ENCODE data around the gene CUL5.

The CUL5 gene

DNA sequence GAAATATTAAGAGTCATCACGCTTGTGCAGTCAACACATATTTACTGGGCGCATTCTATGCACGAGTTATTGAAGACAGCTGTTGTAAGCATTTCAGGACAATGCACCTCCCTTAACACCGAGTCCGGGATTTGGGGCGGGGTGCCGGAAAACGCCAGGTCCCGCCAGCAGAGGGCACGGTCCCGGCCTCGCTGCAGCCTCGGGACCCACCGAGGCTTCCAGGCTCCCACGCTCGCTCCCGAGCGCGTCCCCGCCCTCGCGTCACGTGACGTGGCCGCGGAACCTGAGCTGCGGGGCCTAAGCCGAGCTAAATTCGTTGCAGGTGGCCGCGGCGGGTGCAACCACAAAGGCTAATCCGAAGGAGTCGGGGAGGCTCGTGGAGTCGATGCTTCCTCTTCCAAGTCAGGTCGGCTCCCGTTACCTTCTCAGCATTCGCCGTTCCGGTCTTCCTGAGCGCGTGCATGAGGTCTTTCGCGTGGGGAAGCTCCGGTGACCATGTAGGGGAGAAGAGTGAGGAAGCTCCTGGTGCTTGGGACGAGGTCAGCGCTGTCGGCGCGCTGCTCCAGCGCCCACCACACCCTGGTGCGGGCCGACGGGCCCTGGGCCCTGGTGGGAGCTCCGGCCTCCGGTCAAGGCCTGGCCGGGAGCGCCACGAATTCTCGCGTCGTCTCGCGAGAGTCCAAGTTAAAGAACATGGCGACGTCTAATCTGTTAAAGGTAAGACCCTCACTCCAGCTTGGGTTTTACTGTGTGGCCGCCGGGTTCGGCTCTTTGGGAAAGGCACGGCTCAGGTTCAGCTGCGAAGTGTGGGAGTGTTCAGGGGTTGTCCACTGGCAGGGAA lies at the start of gene CUL5:
Gene CUL5, plus strand, starts transcription at position 243 of the 841 bp plus-strand sequence. Its CDS starts 451 bp downstream, at position 694.
- DNase-seq: peak; percentile 69

DNA sequence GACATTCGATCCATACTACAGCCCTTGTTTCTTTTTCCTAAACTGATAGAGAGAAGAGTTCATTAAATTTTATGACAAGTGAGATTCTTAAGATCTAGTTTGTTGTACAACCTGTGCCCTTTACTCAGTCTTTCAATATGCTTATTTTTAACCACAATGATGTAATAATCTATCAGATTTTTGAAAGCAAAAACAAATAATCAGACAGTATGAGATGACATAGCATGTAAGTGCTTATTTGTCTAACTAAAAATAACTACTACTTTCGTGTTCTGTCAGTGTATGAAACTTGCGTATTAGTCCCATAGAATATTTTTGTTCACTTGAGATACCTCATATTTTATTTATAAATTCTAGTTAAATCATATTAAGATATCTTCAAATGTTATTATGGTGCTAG lies 47.2 kb upstream of the CUL5 start:
- no peak for DNase-seq

DNA sequence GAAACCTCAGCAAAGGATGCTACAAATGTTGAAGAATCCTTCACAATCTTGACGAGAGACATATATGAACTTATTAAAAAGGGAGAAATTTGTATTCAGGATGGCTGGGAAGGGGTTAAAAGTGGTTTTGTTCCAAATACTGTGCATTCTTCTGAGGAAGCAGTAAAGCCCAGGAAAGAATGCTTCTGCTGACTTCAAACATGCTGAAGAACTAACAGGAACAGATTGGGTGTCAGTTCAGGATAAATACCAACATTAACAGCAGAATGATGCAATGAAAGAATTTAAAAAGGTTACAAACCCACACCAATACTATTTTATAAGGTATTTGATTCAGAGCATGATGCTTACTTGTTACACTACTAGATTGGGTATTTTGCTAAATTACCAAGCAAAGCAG lies 46.5 kb upstream of the CUL5 start:
- DNase-seq: no peak

DNA sequence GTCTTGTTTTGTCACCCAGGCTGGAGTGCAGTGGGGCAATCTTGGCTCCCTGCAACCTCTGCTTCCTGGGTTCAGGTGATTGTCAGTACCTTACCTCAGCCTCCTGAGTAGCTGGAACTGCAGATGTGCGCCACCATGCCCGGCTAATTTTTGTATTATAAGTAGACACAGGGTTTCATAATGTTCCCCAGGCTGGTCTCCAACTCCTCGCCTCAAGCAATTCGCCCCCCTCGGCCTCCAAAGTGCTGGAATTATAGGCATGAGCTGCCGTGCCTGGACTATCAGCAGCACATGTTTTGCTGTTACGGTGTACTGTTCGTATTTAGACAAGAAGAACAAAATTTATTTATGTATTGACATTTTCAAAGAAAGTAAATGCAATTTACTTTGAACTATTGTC lies 45.6 kb upstream of the CUL5 start:
- no peak for DNase-seq

DNA sequence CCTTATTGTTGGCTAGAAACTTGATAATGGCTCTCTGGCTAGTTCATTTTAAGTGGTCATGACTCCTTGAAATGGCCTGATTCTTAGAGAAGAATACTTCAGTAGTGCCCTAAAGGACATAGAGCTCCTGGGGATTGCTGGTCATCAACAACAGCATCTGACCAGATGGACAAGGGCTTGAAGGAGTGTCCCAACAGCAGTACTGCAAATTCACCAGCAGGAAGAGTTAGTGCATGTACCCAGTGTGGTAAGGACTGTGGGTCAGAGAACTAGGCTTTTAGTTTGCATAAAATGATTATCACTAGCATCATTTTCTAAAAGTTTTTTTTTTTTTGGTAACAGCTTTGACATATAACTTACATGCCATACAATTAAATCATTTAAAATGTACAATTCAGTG lies 39.5 kb upstream of the CUL5 start:
- DNase-seq: no peak

DNA sequence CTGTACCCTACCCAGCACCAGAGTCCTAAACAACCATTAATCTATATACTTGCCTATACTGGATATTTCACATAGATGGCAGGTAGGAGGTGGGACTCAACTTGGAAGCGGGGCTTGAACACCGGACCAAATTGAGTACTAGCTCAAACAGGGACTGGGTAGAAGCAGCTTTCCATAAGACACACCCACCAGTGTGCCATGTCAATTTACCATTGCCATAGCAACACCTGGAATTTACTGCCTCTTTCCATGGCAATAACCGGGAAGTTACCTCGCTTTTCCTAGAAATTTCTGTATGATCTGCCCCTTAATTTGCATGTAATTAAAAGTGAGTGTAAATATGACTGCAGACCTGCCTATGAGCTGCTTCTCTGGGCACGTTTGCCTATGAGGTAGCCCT lies 38.6 kb upstream of the CUL5 start:
- DNase-seq: no peak

DNA sequence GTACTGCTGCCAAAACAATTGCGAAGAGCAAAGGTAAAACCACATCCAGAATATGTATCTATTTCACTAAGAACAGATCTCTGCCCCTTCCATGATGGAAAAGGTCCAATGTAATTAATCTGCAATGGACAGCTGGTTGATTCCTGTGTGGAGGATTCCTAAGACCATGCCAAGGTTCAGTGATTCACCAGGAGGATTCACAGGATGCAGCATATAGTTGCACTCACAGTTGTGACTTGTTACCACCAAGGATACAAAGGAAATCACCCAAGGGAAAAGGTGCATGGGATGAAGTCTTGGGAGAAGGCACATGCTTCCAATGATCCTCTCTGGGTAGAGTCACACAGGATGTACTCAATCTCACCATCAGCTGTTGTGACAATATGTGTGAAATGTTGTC lies 35.1 kb upstream of the CUL5 start:
- no peak for DNase-seq

DNA sequence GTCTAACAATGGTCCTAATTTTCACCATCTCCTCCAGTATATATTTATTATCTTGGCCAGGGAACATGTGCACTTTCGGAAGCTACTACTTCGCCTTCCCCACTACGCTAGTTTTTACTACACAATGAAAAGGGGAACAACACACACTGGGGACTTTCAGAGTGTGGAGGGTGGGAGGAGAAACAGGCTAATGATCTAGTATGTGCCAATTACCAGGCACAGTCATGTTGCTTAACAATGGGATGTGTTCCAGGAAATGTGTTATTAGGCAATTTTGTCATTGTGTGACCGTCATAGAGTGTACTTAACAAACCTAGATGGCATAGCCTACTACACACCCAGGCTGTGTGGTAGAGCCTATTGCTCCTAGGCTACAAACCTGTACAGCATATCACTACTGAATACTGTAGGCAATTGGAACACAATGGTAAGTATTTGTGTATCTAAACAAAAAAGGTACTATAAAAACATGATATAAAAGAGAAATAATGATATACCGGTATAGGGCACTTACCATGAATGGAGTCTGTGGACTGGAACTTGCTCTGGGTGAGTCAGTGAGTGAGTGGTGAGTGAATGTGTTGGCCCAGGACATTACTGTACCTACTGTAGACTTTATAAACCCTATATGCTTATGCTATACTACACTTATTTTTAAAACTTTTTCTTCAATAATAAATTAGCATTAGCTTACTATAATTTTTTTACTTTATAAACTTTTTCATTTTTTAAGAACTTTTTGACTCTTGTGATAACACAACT lies 20.1 kb upstream of the CUL5 start:
- DNase-seq: no peak

DNA sequence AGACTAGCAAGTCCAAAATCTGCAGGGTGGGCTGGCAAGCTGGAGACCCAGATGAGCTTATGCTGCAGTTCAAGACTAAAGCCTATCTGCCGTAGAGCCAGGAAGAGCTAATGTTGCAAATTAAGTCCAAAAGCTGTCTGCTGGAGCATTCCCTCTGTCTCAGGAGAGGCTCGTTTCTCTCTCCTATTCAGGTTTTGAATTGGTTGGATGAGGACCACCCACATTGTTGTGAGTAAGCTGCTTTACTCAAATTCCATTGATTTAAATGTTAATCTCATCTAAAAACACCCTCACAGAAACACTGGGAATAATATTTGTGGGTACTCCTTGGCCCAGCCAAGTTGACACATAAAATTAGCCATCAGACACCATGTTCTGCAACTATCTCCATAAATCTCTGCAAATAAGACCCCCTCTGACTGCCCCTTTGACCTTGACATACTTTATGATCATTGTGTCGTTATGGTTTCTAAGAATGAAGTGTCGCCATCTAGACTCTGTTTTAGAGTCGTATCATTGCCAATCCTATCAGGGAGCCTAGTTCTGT lies 16.8 kb upstream of the CUL5 start:
- no peak for DNase-seq

DNA sequence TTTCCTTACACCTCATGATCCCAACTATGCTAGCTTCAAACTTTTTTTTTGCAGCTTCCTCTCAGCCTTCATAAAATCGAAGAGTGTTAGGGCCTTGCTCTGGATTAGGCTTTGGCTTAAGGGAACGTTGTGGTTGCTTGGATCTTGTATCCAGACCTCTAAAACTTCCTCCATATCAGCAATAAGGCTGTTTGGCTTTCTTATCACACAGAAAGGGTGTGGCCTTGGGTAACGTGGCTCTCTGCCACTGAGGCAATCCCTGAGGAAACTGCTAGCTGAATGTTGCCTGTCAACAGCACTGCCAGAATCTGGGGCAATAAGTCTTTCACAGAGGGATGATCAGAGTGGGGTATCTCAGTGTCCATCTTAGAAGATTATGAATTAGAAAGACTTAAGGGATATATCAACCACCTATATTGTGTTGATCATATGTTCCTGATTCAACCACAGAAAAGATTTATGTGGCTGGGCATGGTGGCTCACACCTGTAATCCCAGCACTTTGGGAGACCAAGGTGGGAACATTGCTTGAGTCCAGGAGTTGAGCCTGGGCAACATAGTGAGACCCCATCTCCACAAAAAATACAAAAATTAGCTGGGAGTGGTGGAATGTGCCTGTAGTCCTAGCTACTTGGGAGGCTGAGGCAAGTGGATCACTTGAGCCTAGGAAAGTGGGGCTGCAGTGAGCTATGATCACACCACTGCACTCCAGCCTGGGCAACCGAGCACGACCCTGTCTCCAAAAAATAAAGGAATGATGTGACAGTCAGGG lies 12.5 kb upstream of the CUL5 start:
- no peak for DNase-seq

DNA sequence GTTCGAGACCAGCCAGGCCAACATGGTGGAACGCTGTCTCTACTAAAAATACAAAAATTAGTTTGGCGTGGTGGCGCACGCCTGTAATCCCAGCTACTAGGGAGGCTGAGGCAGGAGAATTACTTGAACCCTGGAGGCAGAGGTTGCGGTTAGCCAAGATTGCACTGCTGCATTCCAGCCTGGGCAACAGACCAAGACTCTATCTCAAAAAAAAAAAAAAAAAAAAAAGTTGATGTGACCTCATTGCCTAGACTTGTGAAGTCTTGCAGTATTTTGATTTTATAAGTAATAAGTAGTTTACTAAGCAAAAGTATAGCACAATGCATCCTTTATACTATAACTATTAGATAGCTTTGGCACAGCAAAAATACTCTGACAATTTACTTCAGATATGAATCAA lies 9.9 kb upstream of the CUL5 start:
- DNase-seq: no peak

DNA sequence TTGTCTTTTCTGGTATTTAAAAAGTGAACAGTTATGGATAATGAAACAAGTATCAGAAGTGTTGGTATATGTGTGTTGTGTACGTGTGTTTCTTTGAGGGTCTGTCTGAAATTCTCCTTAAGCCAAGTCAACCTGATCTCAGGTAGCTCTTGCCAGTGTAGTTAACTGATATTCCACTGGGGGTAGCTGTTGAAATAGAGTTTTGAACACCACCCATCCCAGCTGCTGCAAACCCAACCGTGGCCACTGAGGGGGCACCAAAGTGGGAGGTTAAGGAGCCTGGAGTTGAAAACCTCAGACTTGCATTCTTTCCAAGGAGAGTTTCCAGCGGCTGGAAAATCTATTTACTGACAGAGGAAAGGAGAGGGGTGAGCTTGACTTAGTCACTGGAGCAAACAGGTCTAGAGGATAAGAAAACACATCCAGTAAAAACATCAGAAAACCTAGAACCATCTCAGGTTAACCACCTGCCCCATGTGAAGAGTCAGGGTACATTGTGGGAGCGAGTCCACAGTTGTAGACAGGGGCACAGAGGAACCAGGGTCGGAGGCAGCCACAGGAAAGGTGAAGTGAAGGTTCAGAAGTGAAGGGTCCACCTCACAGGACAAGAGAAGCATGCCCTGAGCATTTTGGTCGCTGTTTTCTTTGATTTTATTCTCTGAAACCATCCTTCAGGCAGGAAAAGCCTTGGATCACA lies 8.8 kb upstream of the CUL5 start:
- no peak for DNase-seq

DNA sequence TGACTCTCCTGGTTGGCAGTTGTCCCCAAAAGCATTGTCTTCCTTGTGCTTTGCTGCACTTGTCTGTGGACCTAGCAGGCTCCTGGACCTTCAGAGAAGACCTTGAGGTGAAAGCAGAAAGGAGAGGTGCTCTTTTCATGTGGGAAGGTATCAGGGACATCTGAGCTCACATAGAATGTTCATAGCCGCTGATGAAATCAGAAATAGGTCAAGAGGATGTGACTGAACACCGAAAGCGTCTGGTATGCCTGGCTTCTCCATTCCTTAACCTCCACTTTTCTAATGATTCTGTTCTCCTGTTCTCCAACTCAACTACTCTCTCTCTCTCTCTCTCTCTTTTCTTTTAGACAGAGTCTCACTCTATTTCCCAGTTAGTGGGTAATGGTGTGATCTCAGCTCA lies 6.2 kb upstream of the CUL5 start:
- DNase-seq: no peak

DNA sequence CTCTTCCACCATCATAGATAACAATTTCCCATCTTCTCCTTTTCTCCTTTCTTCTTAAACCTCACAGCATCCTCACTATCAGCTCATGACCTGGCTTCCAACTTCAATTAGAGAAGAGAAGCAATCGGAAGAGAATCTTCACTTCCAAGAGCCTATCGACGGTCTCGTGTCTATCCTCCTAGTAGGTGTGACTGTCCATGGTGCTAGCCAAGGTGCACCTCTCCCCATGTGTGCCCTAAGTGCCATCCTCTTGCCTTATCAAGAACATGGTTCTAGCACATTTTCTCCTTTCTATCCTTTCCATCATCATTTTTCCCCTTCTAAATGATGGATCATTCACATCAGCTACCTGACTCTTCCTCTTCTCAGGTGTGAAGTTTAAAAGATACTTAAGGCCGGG lies 5.1 kb upstream of the CUL5 start:
- DNase-seq: no peak

DNA sequence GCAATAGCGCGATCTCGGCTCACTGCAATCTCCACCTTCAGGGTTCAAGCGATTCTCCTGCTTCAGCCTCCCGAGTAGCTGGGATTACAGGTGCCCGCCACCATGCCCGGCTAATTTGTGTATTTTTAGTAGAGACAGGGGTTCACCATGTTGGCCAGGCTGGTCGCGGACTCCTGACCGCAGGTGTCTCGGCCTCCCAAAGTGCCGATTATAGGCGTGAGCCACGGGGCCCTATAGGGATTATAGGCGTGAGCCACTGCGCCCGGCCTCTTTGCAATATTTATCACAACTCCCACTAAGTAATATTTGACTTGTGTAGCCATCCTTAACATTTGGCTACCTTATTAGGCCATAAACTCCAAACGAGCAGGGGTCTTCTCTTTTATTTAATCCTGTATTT lies 879 bp upstream of the CUL5 start:
- DNase-seq: no peak

DNA sequence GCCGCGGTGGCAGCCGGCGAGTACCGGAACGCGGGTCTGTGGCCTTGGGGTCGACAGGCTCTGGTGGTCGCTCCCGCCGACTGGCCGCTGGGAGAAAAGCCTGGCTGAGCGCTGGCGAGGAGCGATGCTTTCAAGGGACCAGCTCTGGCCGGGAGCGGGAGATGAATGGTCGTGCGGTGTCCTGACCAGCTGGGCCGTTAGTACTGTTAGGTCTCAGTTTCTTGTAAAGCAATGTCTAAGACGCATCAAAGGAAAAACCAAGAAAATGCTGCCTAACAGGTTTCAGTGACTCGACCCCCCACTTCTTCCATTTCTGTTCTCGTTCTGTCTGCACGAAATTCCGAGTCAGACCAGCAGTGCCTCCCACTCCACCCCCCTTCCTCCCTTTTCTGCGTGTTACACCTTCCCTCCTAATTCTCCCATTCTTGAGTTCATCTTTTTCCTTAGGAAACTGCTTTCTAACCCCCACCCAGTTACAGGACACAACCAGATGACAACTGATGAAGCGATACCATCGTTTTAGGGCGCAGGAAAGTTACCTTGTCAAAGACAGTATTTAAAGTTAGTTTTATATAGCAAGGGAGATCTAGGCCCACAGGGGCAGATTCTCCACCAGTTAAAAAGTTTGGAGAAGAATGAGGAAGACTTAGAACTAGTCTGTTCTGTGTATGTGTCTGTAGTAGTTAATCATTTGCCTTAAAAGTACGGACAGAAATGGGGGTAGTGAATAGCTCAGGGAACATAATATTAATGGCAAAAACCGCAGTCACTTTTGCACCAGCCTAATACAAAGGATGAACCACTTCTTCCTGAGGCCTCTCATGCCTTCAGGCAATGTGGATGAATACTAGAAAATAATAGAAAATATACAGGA lies 1.0 kb downstream of the CUL5 start:
- no peak for DNase-seq

DNA sequence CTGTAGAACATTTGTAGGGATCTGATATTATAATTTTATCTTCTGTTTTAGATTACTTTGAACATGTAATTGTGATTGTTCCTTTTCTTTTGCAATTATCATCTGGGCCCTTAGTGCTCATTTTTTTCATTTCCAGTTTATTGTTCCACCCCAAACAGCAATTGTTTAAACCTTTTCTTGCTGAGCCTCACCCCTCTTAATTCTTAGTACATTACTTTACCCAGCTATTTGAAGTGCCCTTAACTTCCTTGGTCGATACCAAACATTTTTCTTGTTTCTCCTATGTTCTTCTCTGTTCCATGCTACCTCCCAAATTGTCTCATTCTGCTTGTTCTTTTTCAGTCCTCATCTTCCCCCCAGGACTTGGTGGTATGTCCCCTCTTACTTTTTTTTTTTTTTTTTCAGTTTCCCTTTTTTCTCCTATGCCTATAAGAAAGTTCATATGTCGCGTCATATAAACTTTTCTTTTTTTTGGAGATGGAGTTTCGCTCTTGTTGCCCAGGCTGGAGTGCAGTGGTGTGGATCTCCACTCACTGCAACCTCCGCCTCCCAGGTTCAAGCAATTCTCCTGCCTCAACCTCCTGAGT lies 3.5 kb downstream of the CUL5 start:
- no peak for DNase-seq

DNA sequence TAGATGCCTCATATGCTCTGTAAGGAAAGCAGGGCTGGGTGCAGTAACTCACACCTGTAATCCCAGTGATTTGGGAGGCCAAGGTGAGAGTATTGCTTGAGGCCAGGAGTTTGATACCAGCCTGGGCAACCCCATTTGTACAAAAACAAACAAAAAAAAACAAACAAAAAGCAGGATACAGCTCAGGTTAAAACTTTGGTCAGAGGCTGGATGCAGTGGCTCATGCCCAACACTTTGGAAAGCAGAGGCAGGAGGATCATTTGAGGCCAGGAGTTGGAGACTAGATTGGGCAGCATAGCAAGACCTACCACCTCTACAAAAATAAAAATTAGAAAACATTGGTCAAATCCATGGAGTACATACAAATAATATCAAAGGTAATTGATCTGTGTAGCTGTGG lies 7.9 kb downstream of the CUL5 start:
- no peak for DNase-seq

DNA sequence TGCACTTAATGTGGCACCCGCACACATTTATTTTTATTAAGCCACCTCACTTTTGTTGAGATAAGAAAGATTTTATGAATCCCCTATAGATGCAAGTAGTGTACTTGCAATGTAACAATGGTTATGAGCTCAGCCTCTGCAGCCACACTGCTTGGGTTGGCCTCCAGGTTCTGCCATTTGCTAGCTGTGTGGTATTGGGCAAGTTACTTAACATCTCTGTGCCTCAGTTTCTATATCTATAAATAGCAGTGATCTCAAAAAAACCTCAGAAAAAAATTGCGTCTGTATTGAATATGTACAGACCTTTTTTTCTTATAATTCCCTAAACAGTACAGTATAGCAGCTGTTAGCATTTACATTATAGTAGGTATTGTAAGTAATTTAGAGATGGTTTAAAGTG lies 10.0 kb downstream of the CUL5 start:
- no peak for DNase-seq

DNA sequence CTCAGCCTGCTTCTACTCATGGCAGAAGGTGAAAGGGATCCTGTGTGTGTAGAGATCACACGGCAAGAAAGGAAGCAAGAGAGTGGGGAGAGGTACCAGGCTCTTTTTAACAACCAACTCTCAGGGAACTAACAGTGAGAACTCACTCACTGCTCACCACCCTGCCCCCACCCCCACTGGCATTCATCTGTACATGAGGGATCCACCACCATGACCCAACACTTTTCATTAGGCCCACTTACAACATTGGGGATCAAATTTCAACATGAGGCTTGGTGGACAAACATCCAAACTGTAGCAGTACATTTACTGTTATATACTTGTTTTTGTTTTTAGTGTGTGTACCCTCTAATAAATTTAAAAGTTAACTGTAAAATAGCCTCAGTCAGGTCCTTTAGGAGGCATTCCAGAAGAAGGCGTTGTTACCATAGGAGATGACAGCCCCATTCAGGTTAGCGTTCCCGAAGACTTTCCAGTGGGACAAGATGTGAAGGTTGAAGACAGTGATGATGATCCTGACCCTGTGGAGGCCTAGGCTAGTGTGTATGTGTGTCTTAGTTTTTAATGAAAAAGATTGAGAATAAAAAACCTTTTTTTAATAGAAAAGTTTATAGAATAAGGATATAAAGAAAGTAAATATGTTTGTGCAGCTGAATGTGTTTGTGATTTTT lies 11.3 kb downstream of the CUL5 start:
- DNase-seq: no peak

All from DMS79 (cell line).